Stimulated activated CD8-positive, alpha-beta memory T cell treated with anti-CD3 and anti-CD28 coated beads, Interleukin-7, amount 100 ng/mL, for 4 hours (primary cell): Measurements from ENCODE around the gene ATP2A2.
"Not testable (repeated sequence)": the region's sequence is repeated elsewhere in the genome, so short reads cannot be mapped to it uniquely, and the experiment has no call there.

Experiments used
- DNase-seq, 2 donors: peaks; one replicate each; pipeline ENCODE4 v3.0.0-alpha.2; 2020; ENCODE audit warnings: low read depth in 2 of 2

The ATP2A2 gene

DNA sequence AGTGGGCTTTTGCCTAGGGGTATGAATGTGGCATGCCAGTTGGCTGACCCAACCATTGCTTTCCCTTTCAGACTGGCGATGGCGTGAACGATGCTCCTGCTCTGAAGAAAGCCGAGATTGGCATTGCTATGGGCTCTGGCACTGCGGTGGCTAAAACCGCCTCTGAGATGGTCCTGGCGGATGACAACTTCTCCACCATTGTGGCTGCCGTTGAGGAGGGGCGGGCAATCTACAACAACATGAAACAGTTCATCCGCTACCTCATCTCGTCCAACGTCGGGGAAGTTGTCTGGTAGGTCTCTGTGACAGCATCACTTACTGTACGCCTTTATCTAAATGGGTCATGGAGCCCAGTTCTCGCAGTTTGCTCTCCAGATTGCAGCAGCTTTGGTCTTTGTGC is 61.1 kb downstream of the ATP2A2 start:
- no peak for DNase-seq

GRCh38 chr12:110343114-110343513 is 62.1 kb downstream of the ATP2A2 start:
- no peak for DNase-seq

DNA sequence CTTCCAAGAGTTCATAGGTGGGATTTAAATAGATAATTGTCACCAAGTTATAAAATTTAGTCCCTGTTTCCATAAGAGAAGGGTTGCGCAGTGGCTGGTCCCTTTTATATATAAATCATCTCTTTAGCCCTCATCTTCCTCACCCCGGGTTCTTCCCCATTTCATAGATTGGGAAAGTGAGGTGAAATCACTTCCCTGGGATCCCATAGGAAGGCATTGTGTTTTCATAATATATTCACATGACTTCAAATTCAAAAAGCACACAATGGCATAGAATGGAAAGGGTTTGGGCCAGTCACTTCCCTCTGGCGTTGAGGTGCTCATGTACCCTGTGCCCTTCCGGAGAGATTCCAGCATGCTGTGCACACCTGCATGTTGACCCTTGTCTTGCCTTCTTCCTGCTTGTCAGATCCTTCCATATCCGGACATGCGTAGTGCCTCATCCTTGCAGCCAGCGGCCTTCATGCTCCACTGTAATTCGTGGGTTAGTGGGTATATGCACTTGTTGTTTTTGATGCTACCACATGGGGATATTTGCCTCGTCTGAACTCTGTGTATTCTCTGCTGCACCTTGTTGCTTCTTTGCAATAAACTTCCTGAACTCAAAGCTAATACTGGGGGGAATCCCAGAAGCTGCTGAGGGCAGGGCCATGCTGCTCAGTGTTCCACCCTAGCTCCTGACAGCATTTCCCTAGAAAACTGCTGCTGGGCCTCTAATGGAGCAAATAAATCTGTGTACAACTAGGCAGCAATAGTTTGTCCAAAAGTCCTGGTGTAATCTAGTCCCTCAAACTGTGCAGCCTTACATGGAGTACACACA is 62.9 kb downstream of the ATP2A2 start:
- DNase-seq = no peak

- no peak for DNase-seq
These were observed 63.6 kb downstream of the ATP2A2 start for GRCh38 chr12:110344657-110345056.

DNA sequence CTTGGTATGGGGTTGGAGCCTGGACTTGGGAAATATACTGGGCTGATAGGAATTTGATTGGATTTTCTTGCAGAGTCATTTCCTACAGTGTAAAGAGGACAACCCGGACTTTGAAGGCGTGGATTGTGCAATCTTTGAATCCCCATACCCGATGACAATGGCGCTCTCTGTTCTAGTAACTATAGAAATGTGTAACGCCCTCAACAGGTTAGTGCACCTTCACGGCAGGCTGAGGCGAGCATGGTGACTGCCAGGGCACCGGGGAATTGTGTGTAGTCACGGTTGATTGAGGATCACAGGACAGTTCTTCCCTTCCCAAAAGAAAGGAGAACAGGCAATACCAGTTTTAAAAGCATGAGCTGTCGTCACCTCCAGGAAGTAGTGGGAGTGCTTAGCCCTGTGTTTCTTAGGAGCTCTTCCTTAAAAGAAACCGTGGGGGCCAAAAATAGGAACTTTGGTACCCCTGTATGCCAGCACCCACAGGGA is 64.2 kb downstream of the ATP2A2 start:
- no peak for DNase-seq

DNA sequence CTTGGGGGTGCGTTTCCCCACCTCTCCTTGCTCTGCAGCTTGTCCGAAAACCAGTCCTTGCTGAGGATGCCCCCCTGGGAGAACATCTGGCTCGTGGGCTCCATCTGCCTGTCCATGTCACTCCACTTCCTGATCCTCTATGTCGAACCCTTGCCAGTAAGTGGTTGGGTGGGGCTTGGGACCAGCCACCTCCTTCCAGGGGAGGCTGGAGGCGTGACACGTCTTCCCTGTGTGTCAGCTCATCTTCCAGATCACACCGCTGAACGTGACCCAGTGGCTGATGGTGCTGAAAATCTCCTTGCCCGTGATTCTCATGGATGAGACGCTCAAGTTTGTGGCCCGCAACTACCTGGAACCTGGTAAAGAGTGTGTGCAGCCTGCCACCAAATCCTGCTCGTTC is 64.9 kb downstream of the ATP2A2 start:
- DNase-seq = no peak

- no peak for DNase-seq
These were observed 66.7 kb downstream of the ATP2A2 start for GRCh38 chr12:110347767-110348166.

- DNase-seq = no peak
These were observed 67.5 kb downstream of the ATP2A2 start for GRCh38 chr12:110348431-110349059.

DNA sequence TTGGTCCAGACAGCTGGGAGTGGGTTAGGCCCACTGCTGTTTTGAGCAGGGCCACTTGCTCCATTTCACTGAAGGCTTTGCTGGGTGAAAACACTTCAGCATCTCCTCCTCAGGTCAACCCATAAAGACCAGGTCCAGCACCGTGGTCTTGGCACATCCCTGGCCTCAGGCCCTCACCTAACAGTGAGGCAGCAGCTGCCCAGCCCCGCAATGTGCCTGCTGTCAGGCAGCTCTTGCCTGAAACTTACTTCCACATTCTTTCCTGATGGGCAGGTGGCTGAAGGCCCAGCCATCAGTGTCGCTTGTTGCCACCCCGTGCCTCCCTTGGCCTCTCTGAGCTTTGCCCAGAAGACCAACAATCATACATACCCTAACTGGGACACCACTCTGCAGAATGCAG is 68.0 kb downstream of the ATP2A2 start:
- DNase-seq = no peak

- peak; percentile 18 to 32 for DNase-seq
These were observed 68.6 kb downstream of the ATP2A2 start for GRCh38 chr12:110349514-110350151.

DNA sequence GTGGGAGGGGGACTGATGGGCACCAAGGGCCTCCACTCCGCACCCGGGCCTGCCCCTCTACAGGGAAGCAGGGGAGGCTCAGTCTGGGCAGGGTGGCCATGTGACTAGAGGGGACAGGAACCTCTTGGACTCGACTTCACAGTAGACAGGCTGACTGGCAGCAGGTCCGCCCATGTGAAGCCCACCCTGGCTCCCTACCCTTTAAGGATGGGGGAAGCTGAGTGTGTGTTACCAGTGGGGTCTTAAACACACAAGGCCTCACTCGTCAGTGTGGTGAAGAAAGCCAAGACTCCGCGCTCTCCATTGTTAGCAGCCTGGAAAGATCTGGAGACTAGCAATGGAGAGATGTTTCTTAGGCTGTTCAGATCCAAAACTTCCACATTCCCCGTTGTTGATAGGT is 70.1 kb downstream of the ATP2A2 start:
- DNase-seq = no peak

- no peak for DNase-seq
These were observed 71.4 kb downstream of the ATP2A2 start for GRCh38 chr12:110352401-110352800.

DNA sequence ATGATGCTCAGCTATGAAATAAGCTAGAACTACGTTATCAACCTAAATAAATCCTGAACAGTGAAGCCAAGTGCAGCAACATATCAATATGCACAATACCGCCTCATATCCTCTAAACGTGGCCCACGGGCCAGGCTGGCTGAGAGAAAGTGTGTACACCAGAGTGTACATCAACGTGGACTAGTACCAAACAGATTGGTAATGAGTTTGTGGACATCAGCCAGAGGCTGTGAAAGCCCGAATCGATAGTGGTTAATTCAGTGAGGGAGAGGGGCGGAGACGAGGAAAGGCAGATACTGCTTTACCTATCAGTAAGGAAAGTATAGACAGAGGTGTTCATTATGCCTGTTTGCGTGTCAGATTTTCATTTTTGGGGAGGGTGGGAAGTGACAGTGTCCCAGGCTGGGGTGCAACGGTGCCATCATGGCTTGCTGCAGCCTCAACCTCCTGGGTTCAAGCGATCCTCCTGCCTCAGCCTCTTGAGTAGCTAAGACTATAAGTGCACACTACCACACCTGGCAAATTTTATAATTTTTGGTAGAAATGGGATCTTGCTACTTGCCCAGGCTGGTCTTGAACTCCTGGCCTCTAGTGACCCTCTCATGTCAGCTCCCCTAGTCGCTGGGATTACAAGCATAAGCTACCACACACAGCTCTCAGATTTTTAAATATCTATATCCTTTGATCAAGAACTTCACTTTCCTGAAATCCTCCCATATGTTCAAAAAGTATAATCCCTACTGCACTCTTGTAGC is 72.3 kb downstream of the ATP2A2 start:
- DNase-seq = no peak

DNA sequence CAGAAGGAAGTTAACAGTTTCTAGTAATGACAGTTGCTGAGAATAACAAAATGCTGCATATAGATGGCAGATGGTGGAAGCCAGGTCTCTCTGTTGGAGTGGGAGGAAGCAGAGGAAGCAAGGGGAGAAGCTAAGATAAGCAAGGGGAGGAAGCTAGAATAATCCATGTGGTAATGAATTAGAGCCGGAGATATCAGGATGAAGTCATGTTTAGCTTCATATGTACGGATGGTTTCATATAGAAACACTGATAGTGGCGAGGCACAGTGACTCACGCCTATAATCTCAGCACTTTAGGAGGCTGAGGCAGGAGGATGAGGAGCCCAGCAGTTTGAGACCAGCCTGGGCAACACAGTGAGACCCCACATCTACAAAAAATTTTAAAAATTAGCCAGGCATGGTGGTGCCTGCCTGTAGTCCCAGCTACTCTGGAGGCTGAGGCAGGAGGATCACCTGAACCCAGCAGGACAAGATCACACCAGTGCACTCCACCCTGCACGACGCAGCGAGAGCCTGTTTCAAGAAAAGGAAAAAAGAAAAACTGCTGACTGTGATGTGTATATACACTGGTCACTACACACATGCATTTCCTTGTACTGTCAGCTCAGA is 73.2 kb downstream of the ATP2A2 start:
- DNase-seq = no peak

DNA sequence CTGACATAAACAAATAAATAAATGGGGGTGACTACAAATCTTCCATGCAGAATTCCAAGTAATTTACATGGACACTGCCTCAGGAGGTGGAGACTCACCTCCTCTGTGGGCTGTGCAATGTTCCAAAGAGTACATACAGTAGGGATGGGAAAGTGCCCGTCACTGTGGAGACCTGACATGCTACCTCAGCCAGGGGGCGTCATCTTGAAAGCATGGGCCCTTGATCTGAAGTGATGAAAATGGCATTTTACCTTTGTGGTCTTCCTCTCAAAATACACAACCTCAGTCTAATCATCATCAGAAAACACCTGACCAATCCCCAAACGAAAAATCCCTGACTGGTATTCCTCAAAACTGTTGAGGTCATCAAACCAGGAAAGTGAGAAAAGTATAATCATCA is 74.0 kb downstream of the ATP2A2 start:
- DNase-seq = no peak

DNA sequence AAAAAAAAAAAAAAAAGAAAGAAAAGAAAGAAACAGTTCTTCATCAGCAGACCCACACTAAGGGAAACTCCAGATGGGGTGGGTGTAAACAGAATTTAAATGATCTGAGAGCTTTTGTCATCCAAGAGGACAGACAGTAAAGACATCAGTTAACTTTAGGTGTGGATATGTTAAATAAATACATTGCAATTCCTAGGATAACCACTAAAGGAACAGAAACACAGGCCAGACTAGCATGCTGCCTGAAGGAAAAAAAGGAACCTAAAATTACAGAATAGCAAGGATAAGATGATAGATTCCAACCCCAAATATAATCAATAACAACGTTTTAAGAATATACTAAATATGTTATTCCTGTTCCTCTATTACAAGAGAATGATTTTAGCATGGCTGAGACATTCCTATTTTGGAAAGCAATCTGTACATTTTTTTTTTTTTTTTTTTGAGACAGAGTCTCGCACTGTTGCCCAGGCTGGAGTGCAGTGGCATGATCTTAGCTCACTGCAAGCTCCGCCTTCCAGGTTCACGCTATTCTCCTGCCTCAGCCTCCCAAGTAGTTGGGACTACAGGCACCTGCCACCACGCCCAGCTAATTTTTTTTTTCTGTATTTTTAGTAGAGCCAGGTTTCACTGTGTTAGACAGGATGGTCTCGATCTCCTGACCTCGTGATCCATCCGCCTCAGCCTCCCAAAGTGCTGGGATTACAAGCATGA is 77.5 kb downstream of the ATP2A2 start:
- DNase-seq = not testable (repeated sequence)

DNA sequence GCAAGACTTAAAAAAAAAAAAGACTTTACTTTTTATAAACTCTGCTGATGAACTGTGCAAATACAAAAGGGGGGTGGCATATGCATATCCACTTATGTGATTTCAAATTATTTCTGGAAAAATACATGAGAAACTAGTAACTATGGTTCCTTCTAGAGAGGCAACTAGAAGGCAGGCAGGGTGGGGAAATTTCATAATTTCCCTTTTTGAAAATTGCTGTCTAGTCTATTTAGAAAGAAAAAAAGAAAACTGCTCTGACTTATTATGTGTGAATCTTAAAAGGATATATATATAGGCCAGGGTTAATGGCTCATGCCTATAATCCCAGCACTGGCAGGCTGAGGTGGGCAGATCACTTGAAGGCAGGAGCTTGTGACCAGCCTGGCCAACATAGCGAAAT is 80.2 kb downstream of the ATP2A2 start:
- no peak for DNase-seq

DNA sequence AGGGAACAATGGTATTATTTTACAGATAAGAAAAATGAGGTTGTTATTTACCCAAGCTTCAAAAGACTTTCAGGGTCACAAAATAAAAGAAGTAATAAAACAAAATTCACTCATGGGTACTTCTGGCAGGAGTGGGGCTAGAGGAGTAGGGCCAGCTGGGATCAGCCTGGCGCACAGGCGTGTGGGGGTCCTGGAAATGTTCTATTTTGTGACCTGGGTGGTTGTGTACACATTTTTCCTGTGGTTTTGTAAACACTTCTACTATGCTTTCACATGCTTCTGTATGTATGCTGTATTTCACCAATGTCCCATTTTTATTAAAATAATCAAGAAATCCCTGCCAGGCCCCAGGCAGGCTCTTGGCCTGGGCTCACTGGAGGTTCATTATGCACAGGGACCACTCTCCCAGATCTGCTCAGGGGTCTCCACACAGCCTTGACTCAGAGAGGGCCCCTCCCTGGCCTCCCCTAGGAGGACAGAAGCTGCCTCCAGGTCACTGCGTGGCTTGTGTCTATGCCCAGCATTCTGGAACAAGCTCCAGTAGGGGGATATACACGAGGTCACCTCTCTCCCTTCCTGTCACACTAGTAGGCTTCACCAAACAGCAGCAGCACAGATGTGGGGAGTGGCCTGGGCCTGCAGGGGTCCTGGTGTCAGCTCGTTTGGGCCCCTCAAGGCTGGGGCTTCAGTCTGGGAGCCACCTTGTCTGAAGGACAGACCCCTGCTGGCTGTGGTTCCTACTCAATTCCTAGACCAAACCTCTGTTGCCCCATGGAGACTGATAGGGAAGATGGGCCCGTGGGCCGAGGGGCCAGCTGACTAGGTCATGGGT is 84.7 kb downstream of the ATP2A2 start:
- DNase-seq = no peak

DNA sequence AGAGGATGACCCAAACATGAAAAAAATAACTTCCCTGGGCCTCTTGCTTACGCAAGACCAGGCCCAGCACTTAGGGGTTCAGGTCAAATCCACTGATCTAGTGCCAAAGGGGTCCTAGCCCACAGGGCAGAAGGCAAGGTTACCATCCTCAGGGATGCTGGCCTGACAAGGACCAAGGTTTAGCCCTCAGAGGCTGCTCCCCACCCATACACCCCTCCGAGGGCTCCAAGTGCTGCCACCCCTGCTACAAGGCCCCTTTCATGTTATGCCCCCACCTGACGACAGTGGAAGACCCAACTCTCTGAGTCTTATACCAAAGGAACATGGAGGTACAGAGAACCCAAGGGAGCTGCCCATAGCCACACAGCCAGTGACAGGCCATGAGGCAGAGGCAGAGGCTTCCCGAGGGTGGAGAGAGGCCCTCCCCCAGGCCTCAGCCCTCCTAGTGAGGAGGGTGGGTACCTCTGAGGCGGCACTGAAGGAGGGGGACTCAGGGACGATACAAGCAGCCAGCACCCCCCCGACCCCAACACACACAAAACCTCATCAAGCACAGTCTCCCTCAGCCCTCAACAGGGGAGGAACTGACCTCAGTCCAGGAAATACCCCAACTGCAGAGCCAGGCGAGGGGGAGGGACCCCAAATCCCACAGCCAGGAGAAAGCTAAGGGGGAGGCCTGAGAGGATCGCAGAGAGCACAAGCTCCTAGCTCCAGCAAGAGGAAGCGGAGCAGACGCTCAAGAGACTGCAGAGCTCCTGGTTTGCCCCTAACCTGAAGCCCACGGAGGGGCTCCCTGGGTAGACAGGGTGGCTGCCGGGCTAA is 85.5 kb downstream of the ATP2A2 start:
- DNase-seq = no peak
